Fibroblast of the conjunctiva (primary cell): ENCODE measurements around the gene OR5M8.

ENCODE experiments used
- DNase-seq: peaks from one replicate; pipeline ENCODE4 v3.0.0-alpha.2; 2010; ENCODE audit warnings: low read depth

The OR5M8 gene

GRCh38 chr11:56491270-56491669 is at the start of gene OR5M8:
TSS of gene OR5M8 (minus strand) at chr11:56491370. CDS start at chr11:56491370, 0 bp downstream.
- DNase-seq = no peak

GRCh38 chr11:56533054-56533740 is 42.0 kb upstream of the OR5M8 start:
- no peak for DNase-seq

- DNase-seq = no peak
Measured at GRCh38 chr11:56531856-56532255, 40.7 kb upstream of the OR5M8 start.

GRCh38 chr11:56522008-56522407 is 30.8 kb upstream of the OR5M8 start:
- DNase-seq = no peak

- no peak for DNase-seq
Measured at GRCh38 chr11:56513280-56513679, 22.1 kb upstream of the OR5M8 start.

GRCh38 chr11:56509439-56509838 is 18.3 kb upstream of the OR5M8 start:
- DNase-seq = no peak

GRCh38 chr11:56497010-56497409 is 5.8 kb upstream of the OR5M8 start:
- no peak for DNase-seq

GRCh38 chr11:56495117-56495516 is 3.9 kb upstream of the OR5M8 start:
- no peak for DNase-seq

GRCh38 chr11:56486801-56487200 is 4.4 kb downstream of the OR5M8 start:
- DNase-seq = no peak

- DNase-seq = no peak
Measured at GRCh38 chr11:56474729-56475235, 16.4 kb downstream of the OR5M8 start.

- DNase-seq = no peak
Measured at GRCh38 chr11:56473252-56473651, 17.9 kb downstream of the OR5M8 start, which contains the start of gene OR5M3. TSS of gene OR5M3 (minus strand) at chr11:56473352. CDS start at chr11:56470497, 2,855 bp downstream.

GRCh38 chr11:56457076-56457475 is 34.1 kb downstream of the OR5M8 start:
- no peak for DNase-seq

GRCh38 chr11:56453521-56453920 is 37.6 kb downstream of the OR5M8 start:
- no peak for DNase-seq
